GM12872 (cell line): Measurements from ENCODE around the gene LARGE1.

Experiments used
- CTCF ChIP-seq: IDR thresholded peaks from 3 replicates; pipeline ENCODE4 v1.5.1; 2011; ENCODE audit warnings: low read depth, mild to moderate bottlenecking, low read length, moderate library complexity; ENCODE audit not compliant: insufficient read depth

LARGE1 gene

GRCh38 chr22:33575041-33575440, 345.2 kb downstream of the LARGE1 start:
- TF ChIP-seq CTCF: no peak

- TF ChIP-seq CTCF: no peak
Observed at GRCh38 chr22:33573479-33573878, 346.8 kb downstream of the LARGE1 start.

GRCh38 chr22:33572086-33572485, 348.2 kb downstream of the LARGE1 start:
- no peak for TF ChIP-seq CTCF

- TF ChIP-seq CTCF: no peak
Observed at GRCh38 chr22:33570110-33570509, 350.2 kb downstream of the LARGE1 start.

- TF ChIP-seq CTCF: no peak
Observed at GRCh38 chr22:33569559-33569958, 350.7 kb downstream of the LARGE1 start.

GRCh38 chr22:33569018-33569417, 351.3 kb downstream of the LARGE1 start:
- no peak for TF ChIP-seq CTCF

- TF ChIP-seq CTCF: no peak
Observed at GRCh38 chr22:33565580-33565995, 354.7 kb downstream of the LARGE1 start.

GRCh38 chr22:33564683-33565082, 355.6 kb downstream of the LARGE1 start:
- TF ChIP-seq CTCF: no peak
